Activated CD4-positive, CD25-positive, alpha-beta regulatory T cell treated with anti-CD3 and anti-CD28 coated beads, Interleukin-2, amount 50 U/mL, for 24 hours (primary cell): ENCODE data around the gene BANK1.

Source experiments
- ATAC-seq, 2 donors: fragments of 150-1000 bp; cut with Tn5 transposase; one replicate each; pipeline ENCODE4 v1.10.0; 2021; ENCODE audit warnings: mild to moderate bottlenecking in 1 of 2, moderate library complexity in 1 of 2

BANK1 gene

GRCh38 chr4:102037566-102037965 is 247.0 kb downstream of the BANK1 start:
- peak in 1 of 2 donors; percentile 43 for ATAC-seq

DNA sequence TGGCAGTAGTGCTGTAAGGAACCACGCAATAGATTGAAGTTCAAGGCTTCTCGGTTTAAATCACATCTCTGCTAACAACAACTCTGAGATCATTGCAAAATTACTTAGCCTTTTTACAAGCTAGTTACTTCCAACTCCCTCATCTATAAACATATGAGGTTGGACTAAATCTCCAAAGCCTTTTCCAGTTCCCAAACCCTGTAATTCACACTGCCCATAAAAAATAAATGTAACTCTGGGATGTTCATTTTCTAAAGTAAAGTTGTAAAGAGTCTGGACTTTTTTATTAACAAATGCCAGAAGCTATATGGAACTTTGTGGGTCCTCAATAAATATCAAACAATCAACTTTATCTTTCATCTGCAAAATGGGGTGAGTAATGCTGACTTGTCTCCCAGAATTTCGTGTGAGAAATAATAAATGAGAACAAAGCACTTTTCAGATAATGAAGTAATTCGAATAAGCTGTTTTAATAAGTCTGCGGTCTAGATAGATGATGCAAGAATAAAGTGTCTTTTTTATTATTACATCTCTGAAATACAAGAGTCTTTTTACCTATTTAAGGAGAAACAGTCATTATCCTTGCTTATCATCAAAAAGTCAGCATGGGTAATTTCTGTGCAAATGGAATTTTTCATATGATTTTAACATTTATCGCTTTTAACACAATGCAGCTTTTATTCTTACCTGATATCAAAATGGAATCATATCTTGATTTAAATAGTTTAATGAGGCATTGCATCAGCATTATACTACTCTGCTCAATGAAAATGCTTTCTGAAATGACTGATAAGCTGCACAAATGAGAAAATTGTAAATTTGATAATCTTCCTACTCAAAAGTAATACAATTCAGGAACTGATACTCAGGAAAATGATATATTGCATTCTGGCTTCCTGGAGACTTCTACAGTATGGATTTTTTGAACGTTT is 252.6 kb downstream of the BANK1 start:
- ATAC-seq = no peak

GRCh38 chr4:102047616-102048015 is 257.1 kb downstream of the BANK1 start:
- no peak for ATAC-seq

DNA sequence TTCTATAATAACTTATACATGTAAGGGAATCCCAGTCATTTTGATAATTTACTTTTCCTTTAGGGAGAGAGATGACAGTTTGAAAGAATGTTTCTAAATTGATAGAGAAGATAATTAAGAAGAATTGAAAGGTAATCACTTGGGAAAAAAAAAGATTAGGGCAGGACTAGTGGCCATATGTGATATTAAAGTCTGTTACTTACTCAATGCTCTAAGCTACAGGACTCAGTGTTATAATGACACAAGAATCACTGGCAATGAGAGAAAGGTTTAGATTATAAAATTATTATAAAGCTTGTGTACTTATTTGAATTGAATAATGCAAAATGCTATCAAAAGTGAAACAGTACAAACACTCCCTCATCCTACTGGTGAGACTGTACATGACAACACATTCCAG is 265.3 kb downstream of the BANK1 start:
- no peak for ATAC-seq

GRCh38 chr4:102057122-102057521 is 266.6 kb downstream of the BANK1 start:
- no peak for ATAC-seq

- no peak for ATAC-seq
These were observed 270.6 kb downstream of the BANK1 start for GRCh38 chr4:102061133-102061532.

- no peak for ATAC-seq
These were observed 274.4 kb downstream of the BANK1 start for GRCh38 chr4:102064747-102065442.

GRCh38 chr4:102076622-102077021 is 286.1 kb downstream of the BANK1 start:
- ATAC-seq = no peak

DNA sequence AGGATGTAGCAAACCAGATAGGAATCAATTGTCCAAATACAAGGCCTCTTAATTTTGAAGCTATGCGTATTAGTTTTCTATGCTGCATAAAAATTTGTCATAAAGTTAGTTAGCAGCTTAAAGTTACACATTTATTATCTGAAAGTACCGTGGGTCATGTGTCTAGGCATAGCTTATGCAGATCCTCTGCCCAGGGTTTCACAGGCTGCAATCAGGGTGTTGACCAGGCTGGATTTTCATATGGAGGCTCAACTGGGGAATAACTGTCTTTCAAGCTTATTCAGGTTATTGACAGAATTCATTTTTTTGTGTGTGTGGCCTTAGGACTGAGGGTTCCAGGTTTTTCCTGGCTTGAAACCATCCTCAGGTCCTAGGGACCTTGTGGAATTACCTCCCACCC is 289.7 kb downstream of the BANK1 start:
- no peak for ATAC-seq

DNA sequence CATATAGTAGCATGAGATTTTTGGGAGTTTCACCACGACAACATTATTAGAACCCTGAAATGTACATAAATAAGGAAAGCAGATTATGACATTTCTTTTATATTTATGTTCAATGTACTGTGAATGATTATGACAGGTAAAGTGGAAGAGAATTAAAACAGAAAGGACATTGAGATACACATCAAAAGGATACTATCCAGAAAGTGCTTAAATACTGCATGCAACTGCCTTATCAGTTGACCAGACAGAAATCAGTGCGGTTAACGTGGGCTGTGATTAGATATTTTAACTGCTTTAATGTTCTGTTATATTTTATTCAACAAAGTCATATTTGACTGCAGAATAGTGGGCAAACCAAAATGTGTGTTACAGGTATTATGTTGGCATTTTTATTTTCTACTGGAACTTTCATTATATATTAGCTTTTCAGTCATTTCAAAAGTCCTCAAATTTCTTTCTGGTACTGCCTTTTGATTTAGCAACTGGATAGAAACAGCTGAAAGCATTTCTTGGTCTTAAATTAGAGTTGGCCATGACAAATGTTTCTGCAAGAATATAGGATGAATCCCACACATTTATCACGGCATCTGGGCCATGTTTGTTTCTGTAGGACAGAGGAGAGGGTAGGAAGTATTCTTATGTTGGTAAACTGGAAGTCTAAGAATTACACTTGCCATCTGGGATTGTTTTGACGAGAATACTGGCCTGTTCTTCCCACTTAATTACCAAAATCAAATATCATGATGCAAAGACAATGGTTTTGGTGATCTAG is 299.5 kb downstream of the BANK1 start:
- ATAC-seq = no peak

DNA sequence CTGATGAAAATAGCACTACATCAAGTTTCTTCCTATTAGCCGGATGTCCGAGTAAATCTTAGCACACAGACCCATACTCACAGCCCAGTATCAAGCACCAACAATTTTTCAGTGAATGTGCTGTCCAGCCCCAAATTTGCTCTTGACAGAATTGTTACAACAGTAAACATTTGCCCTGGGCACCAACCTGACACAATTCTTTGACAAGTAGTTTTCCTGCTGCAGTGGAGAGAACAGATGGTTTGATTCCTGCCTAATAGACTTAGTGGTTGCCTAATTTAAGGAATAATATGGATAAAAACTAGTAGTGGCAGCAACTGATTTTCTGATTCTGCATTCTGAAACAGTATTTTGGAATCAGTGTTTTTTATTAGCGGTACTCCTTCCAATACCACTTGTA is 301.1 kb downstream of the BANK1 start:
- no peak for ATAC-seq

DNA sequence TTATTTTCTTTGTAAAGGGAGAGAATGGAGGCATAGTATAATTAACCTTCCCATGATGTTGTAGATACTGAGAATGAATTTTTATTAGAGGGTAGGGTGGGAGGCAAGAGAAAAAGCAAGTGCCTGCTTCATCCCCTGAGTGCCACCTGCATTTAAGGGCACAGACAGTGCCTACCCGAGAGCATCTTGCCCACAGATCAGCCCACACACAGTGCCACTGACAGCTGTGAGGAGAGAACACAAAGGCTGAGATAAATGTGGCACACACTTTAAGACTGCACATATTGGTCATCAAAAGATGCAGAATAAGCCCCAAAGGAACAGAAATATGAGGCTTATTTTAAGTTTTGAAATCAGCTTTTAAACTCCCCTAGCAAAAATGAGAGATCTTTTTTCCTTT is 304.0 kb downstream of the BANK1 start:
- no peak for ATAC-seq

- no peak for ATAC-seq
These were observed 312.8 kb downstream of the BANK1 start for GRCh38 chr4:102103368-102103767.

GRCh38 chr4:102104278-102104677 is 313.7 kb downstream of the BANK1 start:
- no peak for ATAC-seq

GRCh38 chr4:102105983-102106382 is 315.5 kb downstream of the BANK1 start:
- no peak for ATAC-seq

DNA sequence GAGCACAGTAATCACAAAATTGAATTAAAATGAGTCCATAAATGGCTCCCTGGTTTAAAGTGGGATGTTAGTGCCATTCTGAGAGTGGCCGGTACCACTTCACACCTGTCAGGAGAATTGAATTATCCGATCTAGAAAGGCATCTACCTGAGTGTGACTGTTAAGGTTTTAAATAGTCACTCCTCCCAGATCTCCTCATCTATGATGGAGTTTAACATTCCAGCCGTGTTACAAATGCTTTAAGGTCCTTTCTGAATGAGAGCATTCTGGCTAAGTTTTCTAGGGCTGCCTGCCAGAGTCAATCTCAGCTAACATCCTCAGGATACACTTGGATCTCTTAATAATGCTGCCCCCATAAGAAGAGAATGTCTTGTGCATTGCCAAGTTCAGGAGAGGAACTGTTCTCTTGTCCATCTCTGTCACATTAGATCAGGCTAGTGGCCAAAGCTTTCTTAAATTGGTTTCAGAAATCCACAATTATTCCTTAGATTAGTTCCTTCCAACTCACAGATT is 323.6 kb downstream of the BANK1 start:
- no peak for ATAC-seq

GRCh38 chr4:102116121-102116520 is 325.6 kb downstream of the BANK1 start:
- ATAC-seq = no peak

DNA sequence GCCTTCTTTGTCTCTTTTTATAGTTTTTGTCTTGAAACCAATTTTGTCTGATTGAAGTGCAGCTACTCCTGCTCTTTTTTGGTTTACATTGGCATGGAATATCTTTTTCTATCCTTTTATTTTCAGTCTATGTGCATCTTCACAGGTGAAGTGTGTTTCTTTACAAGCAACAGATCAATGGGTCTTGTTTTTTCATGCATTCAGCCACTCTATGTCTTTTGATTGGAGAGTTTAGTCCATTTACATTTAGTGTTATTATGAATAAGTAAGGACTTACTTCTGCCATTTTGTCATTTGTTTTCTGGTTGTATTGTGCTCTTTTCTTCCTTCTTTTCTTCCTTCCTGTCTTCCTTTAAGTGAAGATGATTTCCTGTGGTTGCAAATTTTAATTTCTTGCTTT is 330.3 kb downstream of the BANK1 start:
- ATAC-seq = no peak
